Measurements from ENCODE around the gene ZBTB9. TPM values are rescaled to one million over a fixed set of nuclear protein-coding genes. Genes with fewer than 3 reads are reported as not detected.

Gene ZBTB9
- total RNA-seq, 2 donors from 2014 or later, result 1.8 to 5.3 TPM

DNA sequence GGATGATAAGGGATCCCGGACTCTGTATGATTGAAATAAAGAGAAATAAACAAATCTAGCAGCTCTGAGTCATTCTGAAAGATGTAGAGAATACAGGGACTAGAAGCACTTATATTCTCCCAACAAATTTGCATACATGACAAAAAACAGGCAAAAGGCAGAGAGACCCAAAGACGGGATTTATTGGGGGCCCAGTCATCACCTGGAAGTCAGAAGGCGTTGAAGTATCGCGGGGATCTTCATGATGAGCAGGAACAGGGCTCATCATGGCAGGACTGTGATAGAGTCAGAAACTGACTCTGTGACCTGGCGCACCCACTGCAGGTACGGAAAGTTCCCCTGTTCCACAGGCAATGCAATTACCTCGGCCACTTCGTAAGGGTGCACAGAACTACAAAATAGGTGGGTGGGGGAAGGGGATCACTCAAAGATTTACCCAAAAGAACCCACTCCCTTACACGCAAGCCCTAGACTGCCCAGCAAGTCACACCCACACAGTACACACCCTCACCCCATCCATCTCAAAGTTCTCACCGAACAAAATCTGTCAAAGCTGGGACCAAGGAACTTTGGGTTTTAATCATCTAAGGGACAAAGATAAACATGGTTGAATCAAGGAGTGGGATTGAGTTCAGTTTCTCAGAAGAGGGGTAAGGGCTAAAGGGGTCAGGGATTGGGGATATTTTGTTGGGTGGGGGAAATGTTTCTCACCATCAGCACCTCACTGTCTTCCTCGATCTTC, 37.8 kb upstream of the ZBTB9 start:
- 46% methylated on average over 12 of the region's 12 CpGs for whole genome bisulfite sequencing, 2 donors
- H3K27ac ChIP-seq, result peak overlapping the region in 1 of 4 donors; percentile 95
- DNase-seq (no peak), ATAC-seq (no peak)
- H3K27me3 ChIP-seq, result no peaks in the 10 kb centered on the region
- H3K4me3 ChIP-seq, result no peak overlapping the region
- peaks cover 58% of the 10 kb centered on the region for H3K4me1 ChIP-seq
- H3K36me3 ChIP-seq (replicated peaks in 1 of 2; ENCODE audit: insufficient read depth in 1 of 2, low read depth in 2 of 2), result no peaks in the 10 kb centered on the region
- TF ChIP-seq, protein P1, sequence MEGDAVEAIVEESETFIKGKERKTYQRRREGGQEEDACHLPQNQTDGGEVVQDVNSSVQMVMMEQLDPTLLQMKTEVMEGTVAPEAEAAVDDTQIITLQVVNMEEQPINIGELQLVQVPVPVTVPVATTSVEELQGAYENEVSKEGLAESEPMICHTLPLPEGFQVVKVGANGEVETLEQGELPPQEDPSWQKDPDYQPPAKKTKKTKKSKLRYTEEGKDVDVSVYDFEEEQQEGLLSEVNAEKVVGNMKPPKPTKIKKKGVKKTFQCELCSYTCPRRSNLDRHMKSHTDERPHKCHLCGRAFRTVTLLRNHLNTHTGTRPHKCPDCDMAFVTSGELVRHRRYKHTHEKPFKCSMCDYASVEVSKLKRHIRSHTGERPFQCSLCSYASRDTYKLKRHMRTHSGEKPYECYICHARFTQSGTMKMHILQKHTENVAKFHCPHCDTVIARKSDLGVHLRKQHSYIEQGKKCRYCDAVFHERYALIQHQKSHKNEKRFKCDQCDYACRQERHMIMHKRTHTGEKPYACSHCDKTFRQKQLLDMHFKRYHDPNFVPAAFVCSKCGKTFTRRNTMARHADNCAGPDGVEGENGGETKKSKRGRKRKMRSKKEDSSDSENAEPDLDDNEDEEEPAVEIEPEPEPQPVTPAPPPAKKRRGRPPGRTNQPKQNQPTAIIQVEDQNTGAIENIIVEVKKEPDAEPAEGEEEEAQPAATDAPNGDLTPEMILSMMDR (IDR thresholded peaks at IDR 0.05), result no peak
- no peak for TF ChIP-seq POLR2A (IDR thresholded peaks at IDR 0.05)
- H3K9me3 ChIP-seq, result no peaks in the 10 kb centered on the region
- intact Hi-C loops (cut with DNase I), result no loop called here

DNA sequence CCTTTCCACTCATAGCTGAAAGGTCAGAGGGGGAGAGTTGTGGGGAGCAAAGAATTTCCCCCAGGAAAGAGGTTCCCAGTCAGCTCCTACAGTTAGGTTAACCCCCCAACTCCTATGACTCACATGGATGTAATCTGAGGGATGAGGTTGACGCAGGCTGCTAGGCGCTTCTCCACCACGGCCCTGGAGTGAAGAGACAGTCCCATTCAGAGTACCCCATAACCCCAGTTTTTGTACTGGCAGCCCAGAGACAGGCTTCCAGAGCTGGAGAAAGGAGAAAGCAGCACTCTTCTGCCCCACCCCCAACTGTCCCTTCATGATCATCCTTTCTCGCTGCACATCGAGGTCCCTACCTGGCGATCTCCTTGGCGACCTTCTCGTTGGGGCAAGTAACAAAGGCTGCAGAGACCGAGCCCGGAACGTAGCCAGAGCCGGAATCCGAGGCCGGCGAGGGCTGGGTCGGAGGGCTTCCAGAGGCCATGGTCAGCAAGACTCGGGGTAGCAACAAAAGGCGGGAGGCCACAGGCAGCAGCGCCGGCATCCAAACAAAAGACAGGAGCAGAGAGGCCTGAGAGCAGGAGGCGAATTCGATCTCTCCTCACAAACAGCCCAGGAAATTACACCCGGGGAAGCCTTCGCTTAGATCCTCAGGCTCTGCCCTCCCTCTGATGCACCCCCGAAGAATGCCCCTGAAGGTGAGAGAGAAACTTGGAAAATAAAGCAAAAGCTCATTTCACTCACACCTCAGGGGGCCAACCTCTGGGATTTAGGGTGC, 37.1 kb upstream of the ZBTB9 start:
- Histone ChIP-seq H3K27ac (peak overlapping the region; percentile 70 to 95 (median 82)), H3K4me3 (peak overlapping the region; percentile 52 to 58), H3K4me1 (peaks cover 51% of the 10 kb centered on the region), H3K27me3 (no peaks in the 10 kb centered on the region), H3K36me3 (replicated peaks in 1 of 2; ENCODE audit: insufficient read depth in 1 of 2, low read depth in 2 of 2) (no peaks in the 10 kb centered on the region), H3K9me3 (no peaks in the 10 kb centered on the region)
- WGBS, 2 donors, result 0 to 1% methylated on average over 12 to 25 of the region's 25 CpGs
- DNase-seq (peak in 1 of 4 donors; percentile 29), ATAC-seq (no peak)
- intact Hi-C loops (cut with DNase I), result no loop called here
- no peak for TF ChIP-seq POLR2A (IDR thresholded peaks at IDR 0.05)
- TF ChIP-seq, protein P1 (IDR thresholded peaks at IDR 0.05), result no peak

- peak within 1 kb of the TSS; percentile 52 to 58 for H3K4me3 ChIP-seq
- peaks cover 43% of the 10 kb centered on the region for H3K4me1 ChIP-seq
- H3K27me3 ChIP-seq, result no peaks in the 10 kb centered on the region
- ATAC-seq (peak; percentile 97), DNase-seq (peak; percentile 99 to 100 (median 99))
- H3K9me3 ChIP-seq, result no peaks in the 10 kb centered on the region
- H3K27ac ChIP-seq, result peak within 1 kb of the TSS; percentile 70 to 95 (median 83)
- H3K36me3 ChIP-seq (replicated peaks in 1 of 2; ENCODE audit: insufficient read depth in 1 of 2, low read depth in 2 of 2), result no peaks in the 10 kb centered on the region
- TF ChIP-seq, protein P1 (IDR thresholded peaks at IDR 0.05), result peak in 4 of 7 experiments; percentile 22 to 44 (median 38)
- TF ChIP-seq POLR2A (IDR thresholded peaks at IDR 0.05), result peak in 2 of 3 donors; percentile 77 to 82
- WGBS, 2 donors, result 0 to 1% methylated on average over 26 to 51 of the region's 51 CpGs
- intact Hi-C loops (cut with DNase I), result no loop called here
Measured at GRCh38 chr6:33417903-33418689, 36.3 kb upstream of the ZBTB9 start, which contains the start of gene CUTA. Gene CUTA (minus strand): TSS chr6:33418107. CDS start chr6:33418000, 107 bp downstream.

DNA sequence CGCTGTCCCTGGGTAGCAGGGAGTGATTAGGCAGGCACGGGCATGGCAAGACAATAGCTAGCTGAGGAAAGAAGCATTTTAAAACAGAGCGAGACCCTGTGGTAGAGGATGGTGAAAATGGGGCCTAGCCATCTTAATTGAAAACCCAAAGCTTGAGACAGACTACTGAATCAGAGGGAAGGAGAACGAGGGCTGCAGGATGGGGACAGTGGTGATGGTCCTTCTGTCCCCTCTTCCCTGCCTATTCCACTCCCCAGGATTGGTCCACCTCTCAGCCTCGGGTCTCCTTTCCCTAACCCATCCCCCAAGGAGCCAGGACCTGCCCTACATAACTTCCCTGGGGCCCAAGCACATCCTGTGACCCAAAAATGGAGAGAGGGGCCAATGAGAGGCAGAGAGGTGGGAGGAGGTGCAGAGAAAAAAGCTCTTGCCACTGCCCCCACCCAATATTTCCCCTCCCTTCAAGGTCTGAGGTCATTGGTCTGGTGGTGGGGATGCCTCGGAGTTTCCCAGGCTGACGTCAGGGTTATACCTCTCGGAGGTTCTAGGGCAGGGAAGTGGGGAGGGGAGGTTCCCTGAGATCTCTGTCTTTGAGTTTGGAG, 35.6 kb upstream of the ZBTB9 start:
- ATAC-seq (no peak), DNase-seq (no peak)
- WGBS, 2 donors, result 33 to 49% methylated on average over 5 to 8 of the region's 8 CpGs
- peaks cover 40% of the 10 kb centered on the region for H3K4me1 ChIP-seq
- TF ChIP-seq POLR2A (IDR thresholded peaks at IDR 0.05), result no peak
- TF ChIP-seq, protein P1 (IDR thresholded peaks at IDR 0.05), result peak in 1 of 7 experiments; percentile 1
- H3K27ac ChIP-seq, result peak overlapping the region; percentile 70 to 95 (median 83)
- H3K36me3 ChIP-seq (replicated peaks in 1 of 2; ENCODE audit: insufficient read depth in 1 of 2, low read depth in 2 of 2), result no peaks in the 10 kb centered on the region
- no peak overlapping the region for H3K4me3 ChIP-seq
- intact Hi-C loops (cut with DNase I), result no loop called here
- no peaks in the 10 kb centered on the region for H3K27me3 ChIP-seq
- H3K9me3 ChIP-seq, result no peaks in the 10 kb centered on the region
